ENCODE data around the gene CDC5L. TPM values are rescaled to one million over a fixed set of nuclear protein-coding genes. Genes with fewer than 3 reads are reported as not detected.
A peak's percentile ranks its signal among the peaks of the same experiment; 100 is the strongest.

The CDC5L gene
- total and polyA plus RNA-seq, 2 experiments from 2014 or later, result 15.9 to 20.4 TPM

- TF ChIP-seq EZH2phosphoT487 (IDR thresholded peaks at IDR 0.05; ENCODE audit: insufficient read depth, low read depth), result no peak
- no peak for TF ChIP-seq EZH2 (IDR thresholded peaks at IDR 0.05; ENCODE audit: insufficient read depth, poor library complexity, severe bottlenecking)
- WGBS, 2 experiments (ENCODE audit: low coverage in 1 of 2, low lambda C conversion rate in 2 of 2, missing lambda C conversion rate in 2 of 2), result 96% methylated on average over 1 of the region's 1 CpG
- Histone ChIP-seq H3K4me2 (ENCODE audit: unreplicated experiment) (no peak overlapping the region), H3K4me3 (no peak overlapping the region), H4K20me1 (ENCODE audit: insufficient read depth) (no peaks in the 10 kb centered on the region), H3K4me1 (ENCODE audit: insufficient read depth) (peaks cover 6% of the 10 kb centered on the region), H3F3A (ENCODE audit: insufficient read depth) (peaks cover 8% of the 10 kb centered on the region; the same call in 1 of the 2 replicates), H2AFZ (no peak overlapping the region), H3K27ac (no peak overlapping the region), H3K27me3 (replicated peaks; ENCODE audit: insufficient read depth) (no peaks in the 10 kb centered on the region), H3K9me3 (ENCODE audit: low read depth) (no peaks in the 10 kb centered on the region), H3K36me3 (ENCODE audit: low read depth) (peaks cover 44% of the 10 kb centered on the region), H3K9ac (no peak overlapping the region), H3K9me2 (ENCODE audit: insufficient read depth) (no peaks in the 10 kb centered on the region), H3K79me2 (ENCODE audit: insufficient read depth) (peaks cover 67% of the 10 kb centered on the region)
- no peak for DNase-seq
- in situ Hi-C loops (cut with MboI), result no loop called here
These were observed 23.6 kb downstream of the CDC5L start for GRCh38 chr6:44411141-44411540.

DNA sequence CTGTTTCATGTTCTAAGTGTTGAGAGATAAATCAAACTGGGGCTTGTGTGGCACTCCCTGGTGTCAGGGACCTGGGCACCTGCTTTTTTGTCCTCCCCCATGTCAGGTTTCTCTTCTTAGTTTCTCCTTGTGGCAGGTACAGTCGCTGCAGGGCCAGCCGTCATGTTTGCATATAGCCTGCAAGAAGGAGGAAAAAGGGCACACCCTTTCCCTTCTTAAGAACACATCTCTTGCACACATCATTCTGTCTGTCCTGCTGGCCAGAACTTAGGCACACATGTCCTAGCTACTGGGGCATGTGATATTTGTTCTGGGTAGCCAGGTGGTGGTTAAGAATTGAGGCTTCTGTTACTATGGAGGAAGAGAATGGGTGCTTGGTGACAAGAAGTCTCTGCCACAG lies 27.9 kb downstream of the CDC5L start:
- H3K9me2 ChIP-seq (ENCODE audit: insufficient read depth), result no peaks in the 10 kb centered on the region
- 90 to 98% methylated on average over 2 of the region's 2 CpGs for WGBS, 2 experiments (ENCODE audit: low coverage in 1 of 2, low lambda C conversion rate in 2 of 2, missing lambda C conversion rate in 2 of 2)
- H3K27me3 ChIP-seq (replicated peaks; ENCODE audit: insufficient read depth), result no peaks in the 10 kb centered on the region
- H3K36me3 ChIP-seq (ENCODE audit: low read depth), result peaks cover 19% of the 10 kb centered on the region
- in situ Hi-C loops (cut with MboI), result no loop called here
- 0 out of 2 replicates have a peak, but pooled peaks cover 7% of the 10 kb centered on the region for H4K20me1 ChIP-seq (ENCODE audit: insufficient read depth)
- H3K4me1 ChIP-seq (ENCODE audit: insufficient read depth), result peaks cover 13% of the 10 kb centered on the region
- H3K9ac ChIP-seq, result no peak overlapping the region
- H3F3A ChIP-seq (ENCODE audit: insufficient read depth), result peaks cover 8% of the 10 kb centered on the region; the same call in 1 of the 2 replicates
- no peak for DNase-seq
- H3K9me3 ChIP-seq (ENCODE audit: low read depth), result no peaks in the 10 kb centered on the region
- peaks cover 82% of the 10 kb centered on the region for H3K79me2 ChIP-seq (ENCODE audit: insufficient read depth)
- no peak overlapping the region for H2AFZ ChIP-seq
- H3K4me3 ChIP-seq, result no peak overlapping the region
- TF ChIP-seq EZH2phosphoT487 (IDR thresholded peaks at IDR 0.05; ENCODE audit: insufficient read depth, low read depth) (no peak), EZH2 (IDR thresholded peaks at IDR 0.05; ENCODE audit: insufficient read depth, poor library complexity, severe bottlenecking) (no peak)
- H3K4me2 ChIP-seq (ENCODE audit: unreplicated experiment), result no peak overlapping the region
- H3K27ac ChIP-seq, result peak overlapping the region; percentile 37; the same call in 1 of the 2 replicates

GRCh38 chr6:44415873-44416502 lies 28.5 kb downstream of the CDC5L start:
- Histone ChIP-seq H3K4me2 (ENCODE audit: unreplicated experiment) (no peak overlapping the region), H2AFZ (no peak overlapping the region), H3K9me2 (ENCODE audit: insufficient read depth) (no peaks in the 10 kb centered on the region), H3K9me3 (ENCODE audit: low read depth) (no peaks in the 10 kb centered on the region), H3K9ac (no peak overlapping the region), H4K20me1 (ENCODE audit: insufficient read depth) (0 out of 2 replicates have a peak, but pooled peaks cover 7% of the 10 kb centered on the region), H3K4me1 (ENCODE audit: insufficient read depth) (peaks cover 13% of the 10 kb centered on the region), H3K27me3 (replicated peaks; ENCODE audit: insufficient read depth) (no peaks in the 10 kb centered on the region), H3K36me3 (ENCODE audit: low read depth) (peaks cover 22% of the 10 kb centered on the region), H3K27ac (peak overlapping the region; percentile 37), H3F3A (ENCODE audit: insufficient read depth) (peaks cover 8% of the 10 kb centered on the region; the same call in 1 of the 2 replicates), H3K4me3 (no peak overlapping the region), H3K79me2 (ENCODE audit: insufficient read depth) (peaks cover 81% of the 10 kb centered on the region)
- DNase-seq, result peak; percentile 73
- 97 to 98% methylated on average over 1 of the region's 1 CpG for WGBS, 2 experiments (ENCODE audit: low coverage in 1 of 2, low lambda C conversion rate in 2 of 2, missing lambda C conversion rate in 2 of 2)
- TF ChIP-seq EZH2phosphoT487 (IDR thresholded peaks at IDR 0.05; ENCODE audit: insufficient read depth, low read depth) (no peak), EZH2 (IDR thresholded peaks at IDR 0.05; ENCODE audit: insufficient read depth, poor library complexity, severe bottlenecking) (no peak)
- in situ Hi-C loops (cut with MboI), result no loop called here

- TF ChIP-seq EZH2 (IDR thresholded peaks at IDR 0.05; ENCODE audit: insufficient read depth, poor library complexity, severe bottlenecking) (no peak), EZH2phosphoT487 (IDR thresholded peaks at IDR 0.05; ENCODE audit: insufficient read depth, low read depth) (no peak)
- peaks cover 35% of the 10 kb centered on the region for H3K79me2 ChIP-seq (ENCODE audit: insufficient read depth)
- no peak overlapping the region for H3K4me3 ChIP-seq
- no peaks in the 10 kb centered on the region for H3K9me2 ChIP-seq (ENCODE audit: insufficient read depth)
- no peak overlapping the region for H2AFZ ChIP-seq
- H3F3A ChIP-seq (ENCODE audit: insufficient read depth), result 0 out of 2 replicates have a peak, but pooled peaks cover 6% of the 10 kb centered on the region
- H3K27me3 ChIP-seq (replicated peaks; ENCODE audit: insufficient read depth), result no peaks in the 10 kb centered on the region
- no peak overlapping the region for H3K4me2 ChIP-seq (ENCODE audit: unreplicated experiment)
- 97 to 99% methylated on average over 5 of the region's 5 CpGs for WGBS, 2 experiments (ENCODE audit: low coverage in 1 of 2, low lambda C conversion rate in 2 of 2, missing lambda C conversion rate in 2 of 2)
- H3K36me3 ChIP-seq (ENCODE audit: low read depth), result peaks cover 60% of the 10 kb centered on the region
- no peaks in the 10 kb centered on the region for H3K4me1 ChIP-seq (ENCODE audit: insufficient read depth)
- no peaks in the 10 kb centered on the region for H4K20me1 ChIP-seq (ENCODE audit: insufficient read depth)
- no peaks in the 10 kb centered on the region for H3K9me3 ChIP-seq (ENCODE audit: low read depth)
- no peak overlapping the region for H3K27ac ChIP-seq
- H3K9ac ChIP-seq, result no peak overlapping the region
- DNase-seq, result no peak
- in situ Hi-C loops (cut with MboI), result no loop called here
These were observed 35.0 kb downstream of the CDC5L start for GRCh38 chr6:44422531-44422930.

Measured in GM23248 (cell line).